ENCODE results near the gene RTCA.

DNA sequence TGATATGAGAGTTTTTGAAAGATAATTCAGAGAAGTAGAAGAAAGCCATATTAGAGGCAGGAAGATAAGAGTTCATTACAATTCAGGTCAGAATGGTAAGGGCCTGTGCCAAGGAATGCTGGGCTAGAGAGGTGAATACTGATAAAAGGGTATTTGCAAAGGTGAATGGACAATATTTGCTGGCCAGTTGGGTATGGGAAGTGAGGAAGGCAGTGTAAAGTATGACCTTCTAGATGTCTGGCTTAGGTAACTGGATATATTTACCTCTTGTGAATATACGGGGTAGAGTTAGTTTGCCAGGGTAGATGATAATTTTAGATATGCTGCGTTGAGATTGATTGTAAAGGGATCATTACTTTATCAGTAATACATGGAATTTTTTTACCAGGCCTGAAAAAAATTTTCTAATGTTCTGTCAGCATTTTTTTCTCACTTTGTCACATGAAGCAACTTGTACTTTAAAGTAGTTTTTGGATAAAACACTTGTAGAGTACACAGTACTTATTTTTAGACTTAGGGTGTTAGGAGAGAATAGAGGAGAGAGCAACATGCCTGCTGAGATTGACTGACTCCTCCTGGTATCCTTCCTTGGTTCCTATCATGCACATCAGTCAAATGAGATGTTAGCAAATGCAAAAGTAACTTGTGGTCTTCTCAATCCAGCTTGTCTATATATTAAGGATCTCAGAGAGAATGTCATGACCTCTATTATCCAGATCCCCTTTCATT lies 14.1 kb downstream of the RTCA start:
- TF ChIP-seq EZH2 (IDR thresholded peaks at IDR 0.05) (no peak), ZFX (IDR thresholded peaks at IDR 0.05) (no peak), RAD21 (IDR thresholded peaks at IDR 0.05; ENCODE audit: low read depth) (no peak), CEBPB (IDR thresholded peaks at IDR 0.05; ENCODE audit: low read depth) (no peak), POLR2A (IDR thresholded peaks at IDR 0.05; ENCODE audit: borderline replicate concordance, extremely low read depth, insufficient read depth, insufficient read length) (no peak)
- TF ChIP-seq, protein P1, sequence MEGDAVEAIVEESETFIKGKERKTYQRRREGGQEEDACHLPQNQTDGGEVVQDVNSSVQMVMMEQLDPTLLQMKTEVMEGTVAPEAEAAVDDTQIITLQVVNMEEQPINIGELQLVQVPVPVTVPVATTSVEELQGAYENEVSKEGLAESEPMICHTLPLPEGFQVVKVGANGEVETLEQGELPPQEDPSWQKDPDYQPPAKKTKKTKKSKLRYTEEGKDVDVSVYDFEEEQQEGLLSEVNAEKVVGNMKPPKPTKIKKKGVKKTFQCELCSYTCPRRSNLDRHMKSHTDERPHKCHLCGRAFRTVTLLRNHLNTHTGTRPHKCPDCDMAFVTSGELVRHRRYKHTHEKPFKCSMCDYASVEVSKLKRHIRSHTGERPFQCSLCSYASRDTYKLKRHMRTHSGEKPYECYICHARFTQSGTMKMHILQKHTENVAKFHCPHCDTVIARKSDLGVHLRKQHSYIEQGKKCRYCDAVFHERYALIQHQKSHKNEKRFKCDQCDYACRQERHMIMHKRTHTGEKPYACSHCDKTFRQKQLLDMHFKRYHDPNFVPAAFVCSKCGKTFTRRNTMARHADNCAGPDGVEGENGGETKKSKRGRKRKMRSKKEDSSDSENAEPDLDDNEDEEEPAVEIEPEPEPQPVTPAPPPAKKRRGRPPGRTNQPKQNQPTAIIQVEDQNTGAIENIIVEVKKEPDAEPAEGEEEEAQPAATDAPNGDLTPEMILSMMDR (IDR thresholded peaks at IDR 0.05 in 2 of 3, conservative IDR thresholded peaks at IDR 0.05 in 1 of 3; ENCODE audit: borderline replicate concordance in 1 of 3, insufficient read depth in 1 of 3, low read depth in 2 of 3, low read length in 2 of 3): no peak
- TF ChIP-seq, protein P2, sequence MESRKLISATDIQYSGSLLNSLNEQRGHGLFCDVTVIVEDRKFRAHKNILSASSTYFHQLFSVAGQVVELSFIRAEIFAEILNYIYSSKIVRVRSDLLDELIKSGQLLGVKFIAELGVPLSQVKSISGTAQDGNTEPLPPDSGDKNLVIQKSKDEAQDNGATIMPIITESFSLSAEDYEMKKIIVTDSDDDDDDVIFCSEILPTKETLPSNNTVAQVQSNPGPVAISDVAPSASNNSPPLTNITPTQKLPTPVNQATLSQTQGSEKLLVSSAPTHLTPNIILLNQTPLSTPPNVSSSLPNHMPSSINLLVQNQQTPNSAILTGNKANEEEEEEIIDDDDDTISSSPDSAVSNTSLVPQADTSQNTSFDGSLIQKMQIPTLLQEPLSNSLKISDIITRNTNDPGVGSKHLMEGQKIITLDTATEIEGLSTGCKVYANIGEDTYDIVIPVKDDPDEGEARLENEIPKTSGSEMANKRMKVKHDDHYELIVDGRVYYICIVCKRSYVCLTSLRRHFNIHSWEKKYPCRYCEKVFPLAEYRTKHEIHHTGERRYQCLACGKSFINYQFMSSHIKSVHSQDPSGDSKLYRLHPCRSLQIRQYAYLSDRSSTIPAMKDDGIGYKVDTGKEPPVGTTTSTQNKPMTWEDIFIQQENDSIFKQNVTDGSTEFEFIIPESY (IDR thresholded peaks at IDR 0.05; ENCODE audit: extremely low read depth, insufficient replicate concordance, low read length): no peak
- TF ChIP-seq, protein P3, sequence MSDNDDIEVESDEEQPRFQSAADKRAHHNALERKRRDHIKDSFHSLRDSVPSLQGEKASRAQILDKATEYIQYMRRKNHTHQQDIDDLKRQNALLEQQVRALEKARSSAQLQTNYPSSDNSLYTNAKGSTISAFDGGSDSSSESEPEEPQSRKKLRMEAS (IDR thresholded peaks at IDR 0.05): no peak
- TF ChIP-seq, protein P4, sequence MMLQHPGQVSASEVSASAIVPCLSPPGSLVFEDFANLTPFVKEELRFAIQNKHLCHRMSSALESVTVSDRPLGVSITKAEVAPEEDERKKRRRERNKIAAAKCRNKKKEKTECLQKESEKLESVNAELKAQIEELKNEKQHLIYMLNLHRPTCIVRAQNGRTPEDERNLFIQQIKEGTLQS (IDR thresholded peaks at IDR 0.05): no peak
